Renal pelvis (tissue), 12 donors: ENCODE measurements around the gene RPGRIP1L. TPM values are rescaled to one million over a fixed set of nuclear protein-coding genes. Genes with fewer than 3 reads are reported as not detected.
A peak's percentile ranks its signal among the peaks of the same experiment; 100 is the strongest.

ENCODE experiments used
- DNase-seq: peaks from one replicate; pipeline ENCODE4 v3.0.0-alpha.2; 2013
- long read RNA-seq, 16 experiments: transcript quantifications; one replicate each; lab custom pipeline, GENCODE V29; 2026
- polyA plus RNA-seq, 3 donors: library from polyadenylated mRNA; unstranded; fragments of 120-200 nt; gene quantifications; one replicate each; pipeline ENCODE4 v1.2.1, GENCODE V29; 2013; ENCODE audit not compliant: insufficient read length in 3 of 3

Gene RPGRIP1L
- polyA plus RNA-seq: 10 to 100 TPM; 14.4 to 20.5 (median 18.9) TPM
- long read RNA-seq, donor 1, partial matches to known transcripts: 0 of 3 reads
- long read RNA-seq, donor 1, other reads (novel, unspliced or antisense): 0 of 3 reads
- long read RNA-seq, donor 2, full-length matches to known transcripts: 5 of 11 reads
- long read RNA-seq, donor 2, partial matches to known transcripts: 6 of 11 reads
- long read RNA-seq, donor 2, other reads (novel, unspliced or antisense): 0 of 11 reads
- long read RNA-seq, donor 3, partial matches to known transcripts: 0 of 4 reads
- long read RNA-seq, donor 3, other reads (novel, unspliced or antisense): 0 of 4 reads
- long read RNA-seq, donor 4, partial matches to known transcripts: 0 of 3 reads
- long read RNA-seq, donor 4, other reads (novel, unspliced or antisense): 0 of 3 reads
- long read RNA-seq, donor 5, partial matches to known transcripts: 0 of 2 reads
- long read RNA-seq, donor 5, other reads (novel, unspliced or antisense): 0 of 2 reads
- long read RNA-seq, donor 6, partial matches to known transcripts: 0 of 3 reads
- long read RNA-seq, donor 6, other reads (novel, unspliced or antisense): 0 of 3 reads
- long read RNA-seq, donor 7, partial matches to known transcripts: 0 of 4 reads
- long read RNA-seq, donor 7, other reads (novel, unspliced or antisense): 0 of 4 reads
- long read RNA-seq, donor 8, full-length matches to known transcripts: 1 of 1 reads
- long read RNA-seq, donor 8, partial matches to known transcripts: 0 of 1 reads
- long read RNA-seq, donor 8, other reads (novel, unspliced or antisense): 0 of 1 reads
- long read RNA-seq, donor 9, full-length matches to known transcripts: 7 of 7 reads
- long read RNA-seq, donor 9, partial matches to known transcripts: 0 of 7 reads
- long read RNA-seq, donor 9, other reads (novel, unspliced or antisense): 0 of 7 reads
- long read RNA-seq, donor 10, full-length matches to known transcripts: 2 of 12 reads
- long read RNA-seq, donor 10, partial matches to known transcripts: 10 of 12 reads
- long read RNA-seq, donor 10, other reads (novel, unspliced or antisense): 0 of 12 reads
- long read RNA-seq, donor 11, partial matches to known transcripts: 0 of 3 reads
- long read RNA-seq, donor 11, other reads (novel, unspliced or antisense): 0 of 3 reads
- long read RNA-seq, donor 12, full-length matches to known transcripts: 6 of 6 reads
- long read RNA-seq, donor 12, partial matches to known transcripts: 0 of 6 reads
- long read RNA-seq, donor 12, other reads (novel, unspliced or antisense): 0 of 6 reads
- long read RNA-seq, donor 13, partial matches to known transcripts: 0 of 2 reads
- long read RNA-seq, donor 13, other reads (novel, unspliced or antisense): 0 of 2 reads
- long read RNA-seq, donor 14: 0 reads
- long read RNA-seq, donor 15: 0 reads
- long read RNA-seq, donor 16, partial matches to known transcripts: 7 of 8 reads
- long read RNA-seq, donor 16, other reads (novel, unspliced or antisense): 0 of 8 reads

- peak; percentile 99 for DNase-seq
Measured at GRCh38 chr16:53703590-53704444, at the start of gene RPGRIP1L, which contains the start of gene FTO. TSS of gene RPGRIP1L (minus strand) at chr16:53703859. CDS start at chr16:53700723, 3,136 bp downstream. TSS of gene FTO (plus strand) at chr16:53704156.

GRCh38 chr16:53753431-53753830, 49.8 kb upstream of the RPGRIP1L start:
- DNase-seq: no peak

DNA sequence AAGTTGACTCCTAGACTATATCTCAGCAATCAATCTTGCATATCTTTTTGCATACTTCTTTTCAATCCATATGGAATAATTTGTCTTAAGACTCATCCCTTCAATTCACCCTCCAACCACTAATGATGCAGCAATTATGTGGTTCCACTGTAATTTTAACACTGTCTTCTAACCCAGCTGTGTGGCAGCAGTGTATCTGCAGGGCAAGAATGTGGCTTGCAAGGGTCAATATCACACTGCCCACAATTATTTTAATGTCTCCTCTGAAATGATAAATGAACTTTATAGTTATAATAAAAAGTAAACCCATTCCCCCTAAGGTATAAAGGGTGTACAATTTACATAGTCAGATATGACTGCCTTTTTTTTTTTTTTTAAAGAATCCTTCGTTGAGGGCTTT, 48.9 kb upstream of the RPGRIP1L start:
- DNase-seq: no peak

GRCh38 chr16:53745753-53746266, 42.2 kb upstream of the RPGRIP1L start:
- DNase-seq: no peak

- DNase-seq: no peak
Measured at GRCh38 chr16:53745086-53745485, 41.4 kb upstream of the RPGRIP1L start.

- no peak for DNase-seq
Measured at GRCh38 chr16:53744449-53744848, 40.8 kb upstream of the RPGRIP1L start.

GRCh38 chr16:53743149-53743566, 39.5 kb upstream of the RPGRIP1L start:
- no peak for DNase-seq

GRCh38 chr16:53741546-53741945, 37.9 kb upstream of the RPGRIP1L start:
- no peak for DNase-seq

DNA sequence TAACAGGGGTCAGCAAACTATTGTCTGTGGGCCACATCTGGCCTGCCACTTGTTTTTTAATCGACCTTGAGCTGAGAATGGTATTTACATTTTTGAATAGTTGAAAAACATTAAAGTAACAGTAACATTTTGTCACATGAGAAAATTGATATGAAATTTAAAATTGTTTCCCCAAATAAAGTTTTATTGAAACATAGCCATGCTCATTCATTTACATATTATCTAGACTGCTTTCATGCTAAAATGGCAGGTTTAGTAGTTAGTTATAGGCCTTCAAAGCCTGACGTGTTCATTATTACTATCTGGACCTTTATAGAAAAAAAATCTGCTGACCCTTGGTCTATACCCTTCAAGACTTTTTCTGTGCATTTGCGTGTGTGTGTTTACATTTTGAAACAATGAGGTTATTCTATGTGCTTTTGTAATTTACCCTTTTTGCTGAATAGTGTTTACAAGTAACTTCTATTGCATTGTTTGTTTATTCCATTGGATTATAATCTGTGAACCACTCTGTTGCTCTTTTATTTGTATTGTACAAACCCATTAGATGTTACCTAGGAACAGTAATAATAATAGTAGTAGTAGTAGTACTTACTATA, 37.4 kb upstream of the RPGRIP1L start:
- DNase-seq: no peak

GRCh38 chr16:53740476-53740875, 36.8 kb upstream of the RPGRIP1L start:
- no peak for DNase-seq

DNA sequence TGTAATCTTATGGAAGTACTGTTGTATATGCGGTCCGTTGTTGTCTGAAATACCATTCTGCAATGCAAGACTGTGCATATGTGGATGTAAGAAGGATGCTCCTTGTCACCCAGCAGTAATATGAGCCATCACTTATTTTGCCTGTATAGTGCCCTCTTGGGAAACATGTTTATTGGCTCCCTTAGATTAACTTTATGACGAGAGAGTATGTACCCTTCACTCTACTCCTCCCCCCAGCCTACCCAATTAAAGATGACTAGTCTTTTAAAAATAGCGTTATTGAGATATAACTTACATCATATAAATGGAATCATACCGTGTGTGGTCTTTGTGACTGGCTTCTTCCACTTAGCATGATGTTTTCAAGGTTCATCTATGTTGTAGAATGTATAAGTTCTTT, 33.9 kb upstream of the RPGRIP1L start:
- DNase-seq: no peak

GRCh38 chr16:53736297-53736696, 32.6 kb upstream of the RPGRIP1L start:
- no peak for DNase-seq

GRCh38 chr16:53734908-53735307, 31.2 kb upstream of the RPGRIP1L start:
- DNase-seq: no peak

DNA sequence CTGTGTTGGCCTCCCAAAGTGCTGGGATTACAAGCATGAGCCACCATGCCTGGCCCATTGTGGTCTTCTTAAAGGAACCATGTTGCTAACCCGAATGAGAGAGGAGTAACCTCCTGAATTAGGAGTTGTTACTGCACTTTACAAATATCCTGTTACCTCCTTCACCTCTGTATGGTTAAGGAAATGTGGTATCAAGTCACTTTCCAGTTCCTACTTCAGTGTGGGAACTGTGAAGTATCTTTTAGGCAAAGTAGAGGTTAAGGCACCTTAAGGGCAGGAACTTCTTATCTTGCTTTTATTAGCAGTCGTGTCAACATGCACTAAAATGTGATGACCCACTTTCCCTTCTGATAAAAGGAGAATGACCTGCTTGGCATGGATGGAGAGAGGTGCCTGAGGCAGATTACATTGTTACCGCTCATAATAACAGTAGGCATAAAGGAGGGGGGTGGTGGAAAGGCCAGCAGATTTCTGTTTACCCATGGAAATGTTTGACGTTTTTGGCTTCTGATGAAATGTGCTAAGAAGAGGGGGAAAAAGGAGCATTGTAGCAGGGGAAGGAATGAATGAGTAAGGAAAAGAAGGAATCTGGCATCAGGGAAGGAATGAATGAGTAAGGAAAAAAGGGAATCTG, 28.8 kb upstream of the RPGRIP1L start:
- no peak for DNase-seq

DNA sequence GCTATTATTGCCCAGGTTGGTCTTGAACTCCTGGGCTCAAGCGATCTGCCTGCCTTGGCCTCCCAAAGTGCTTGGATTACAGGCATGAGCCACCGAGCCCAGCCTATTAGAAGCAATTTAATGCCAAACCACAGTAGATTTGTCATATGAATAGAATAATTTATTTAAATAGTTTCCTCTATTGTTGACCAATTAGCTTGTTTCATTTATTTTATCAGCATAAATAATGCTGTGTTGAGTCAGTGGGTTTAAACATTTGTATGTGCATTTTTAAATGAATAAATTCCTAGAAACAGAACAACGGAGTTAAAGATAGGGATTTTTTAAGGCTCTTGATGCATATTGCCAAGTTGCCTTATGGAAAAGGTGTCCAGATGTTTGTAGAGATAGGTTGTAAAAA, 27.0 kb upstream of the RPGRIP1L start:
- DNase-seq: no peak

DNA sequence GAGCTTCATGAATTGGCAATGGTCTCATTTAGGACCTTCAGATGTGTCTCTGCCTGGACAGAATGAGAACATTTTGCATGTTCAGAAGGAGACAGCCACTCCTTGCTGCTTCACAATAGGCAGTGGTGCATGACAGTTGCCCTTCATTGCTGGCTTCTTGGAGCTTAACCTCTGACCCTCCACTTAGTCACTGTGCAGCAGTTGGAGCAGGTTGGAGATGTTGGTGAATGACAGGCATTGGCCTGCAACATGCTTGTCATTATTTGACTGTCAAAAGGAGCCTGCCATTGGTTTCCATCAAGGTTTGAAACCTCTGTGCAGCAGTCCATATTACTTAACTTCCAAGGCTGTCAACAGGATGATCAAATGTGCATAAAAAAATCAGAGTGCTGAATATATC, 23.0 kb upstream of the RPGRIP1L start:
- DNase-seq: peak; percentile 30

DNA sequence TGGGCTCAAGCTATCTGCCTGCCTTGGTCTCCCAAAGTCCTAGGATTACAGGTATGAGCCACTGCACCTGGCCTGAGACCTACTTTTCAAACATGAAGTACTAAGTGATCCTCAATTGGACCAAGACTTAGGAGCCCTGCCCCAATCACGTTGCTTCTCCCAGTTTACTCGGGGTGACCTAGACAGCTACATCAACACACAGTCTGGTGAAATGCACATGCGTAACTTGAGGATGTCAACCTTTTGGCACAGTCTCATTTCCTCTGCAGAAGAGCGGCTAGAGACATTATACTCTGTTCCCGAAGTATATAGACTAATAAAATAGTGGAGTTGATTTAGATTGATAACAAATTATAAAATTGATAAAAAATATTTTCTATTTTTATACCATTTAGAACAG, 17.4 kb upstream of the RPGRIP1L start:
- no peak for DNase-seq

GRCh38 chr16:53717577-53717976, 13.9 kb upstream of the RPGRIP1L start:
- no peak for DNase-seq

DNA sequence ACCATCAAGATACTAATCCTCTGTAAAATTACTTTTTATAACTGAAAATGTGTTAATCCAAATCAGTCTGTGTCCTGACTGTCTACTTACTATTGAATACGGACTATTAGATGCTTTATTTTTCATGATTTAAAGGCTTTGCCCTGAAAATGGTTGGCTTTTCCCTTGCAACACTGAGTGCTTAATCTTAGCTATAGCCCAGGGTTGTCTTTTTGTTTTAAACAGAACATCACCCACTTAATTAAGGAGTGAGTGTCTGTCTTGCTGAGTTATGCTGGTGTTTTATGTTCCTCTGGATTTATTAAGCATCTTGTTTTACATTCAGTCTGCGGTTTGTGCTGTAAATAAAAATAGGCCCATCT, 11.3 kb upstream of the RPGRIP1L start:
- no peak for DNase-seq
